PC-3 (cell line): Measurements from ENCODE around the gene CLEC4D.
"Not testable (repeated sequence)": the region's sequence is repeated elsewhere in the genome, so short reads cannot be mapped to it uniquely, and the experiment has no call there.

Experiments
- EZH2 ChIP-seq: fragments of 300-600 bp; sonication (generic); IDR thresholded peaks from one replicate; pipeline ENCODE4 v1.6.1; 2017; ENCODE audit warnings: antibody characterized with exemption, mild to moderate bottlenecking, low read length; ENCODE audit not compliant: unreplicated experiment
- EZH2phosphoT487 ChIP-seq: fragments of 300-600 bp; sonication (generic); IDR thresholded peaks from 2 replicates; pipeline ENCODE4 v1.6.1; 2018; ENCODE audit warnings: mild to moderate bottlenecking, antibody characterized with exemption, low read length, borderline replicate concordance
- TF ChIP-seq, protein P1 (sequence below): fragments of 300-600 bp; sonication (generic); conservative IDR thresholded peaks from 2 replicates; pipeline ENCODE4 v1.5.1; 2017; ENCODE audit warnings: antibody characterized with exemption, low read depth, mild to moderate bottlenecking, low read length

GRCh38 chr12:8496074-8496473 is 17.2 kb upstream of the CLEC4D start:
- TF ChIP-seq, protein P1, sequence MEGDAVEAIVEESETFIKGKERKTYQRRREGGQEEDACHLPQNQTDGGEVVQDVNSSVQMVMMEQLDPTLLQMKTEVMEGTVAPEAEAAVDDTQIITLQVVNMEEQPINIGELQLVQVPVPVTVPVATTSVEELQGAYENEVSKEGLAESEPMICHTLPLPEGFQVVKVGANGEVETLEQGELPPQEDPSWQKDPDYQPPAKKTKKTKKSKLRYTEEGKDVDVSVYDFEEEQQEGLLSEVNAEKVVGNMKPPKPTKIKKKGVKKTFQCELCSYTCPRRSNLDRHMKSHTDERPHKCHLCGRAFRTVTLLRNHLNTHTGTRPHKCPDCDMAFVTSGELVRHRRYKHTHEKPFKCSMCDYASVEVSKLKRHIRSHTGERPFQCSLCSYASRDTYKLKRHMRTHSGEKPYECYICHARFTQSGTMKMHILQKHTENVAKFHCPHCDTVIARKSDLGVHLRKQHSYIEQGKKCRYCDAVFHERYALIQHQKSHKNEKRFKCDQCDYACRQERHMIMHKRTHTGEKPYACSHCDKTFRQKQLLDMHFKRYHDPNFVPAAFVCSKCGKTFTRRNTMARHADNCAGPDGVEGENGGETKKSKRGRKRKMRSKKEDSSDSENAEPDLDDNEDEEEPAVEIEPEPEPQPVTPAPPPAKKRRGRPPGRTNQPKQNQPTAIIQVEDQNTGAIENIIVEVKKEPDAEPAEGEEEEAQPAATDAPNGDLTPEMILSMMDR, result not testable (repeated sequence)
- TF ChIP-seq EZH2, EZH2phosphoT487: not testable (repeated sequence)
